Dedifferentiated amniotic fluid mesenchymal stem cell (primary cell): ENCODE measurements around the gene MRPS17.
"Not testable (repeated sequence)": the region's sequence is repeated elsewhere in the genome, so short reads cannot be mapped to it uniquely, and the experiment has no call there.

Source experiments
- DNase-seq: peaks from one replicate; pipeline ENCODE4 v3.0.0-alpha.2; 2016; ENCODE audit errors: extremely low spot score

MRPS17 gene

DNA sequence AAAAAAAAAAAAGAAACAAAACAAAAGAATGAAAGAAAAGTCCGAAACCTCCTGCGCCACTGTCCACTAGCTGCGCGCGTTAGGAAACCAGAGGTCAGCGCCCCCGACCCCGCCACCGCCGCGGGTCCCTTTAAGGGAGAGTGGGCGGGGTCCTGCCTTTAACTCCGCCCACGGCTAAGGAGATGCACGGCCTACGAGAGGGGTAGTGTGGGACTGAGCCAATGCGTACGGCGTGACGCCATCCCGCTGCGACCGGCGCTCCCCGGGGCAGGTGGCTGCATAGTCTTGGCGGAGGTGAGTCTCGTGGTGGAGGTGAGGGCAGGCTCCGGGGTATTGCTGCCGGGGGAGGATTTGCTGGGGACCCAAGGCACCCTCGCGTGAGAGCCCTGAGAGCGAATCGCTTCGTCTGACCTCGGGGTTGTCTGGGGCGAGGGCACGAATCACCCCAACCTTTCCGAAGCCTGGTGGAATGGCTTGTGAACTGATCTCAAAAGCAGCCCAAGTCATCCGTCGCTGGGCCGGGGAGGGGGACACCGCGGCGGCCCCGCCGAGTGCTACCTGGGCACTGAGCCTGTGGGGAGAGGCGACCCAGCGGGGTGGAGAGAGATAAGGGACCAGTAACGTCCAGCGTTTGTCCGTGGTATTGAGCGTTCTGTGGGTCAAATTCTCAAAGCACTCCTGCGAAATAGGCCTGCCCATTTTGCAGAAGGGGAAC is at the start of gene MRPS17:
MRPS17 (plus strand) TSS at position 241 of the 715 bp plus-strand sequence. CDS start 1,319 bp downstream, outside the sequence.
- peak; percentile 80 for DNase-seq

GRCh38 chr7:55903985-55904759 is 47.5 kb upstream of the MRPS17 start:
- no peak for DNase-seq

DNA sequence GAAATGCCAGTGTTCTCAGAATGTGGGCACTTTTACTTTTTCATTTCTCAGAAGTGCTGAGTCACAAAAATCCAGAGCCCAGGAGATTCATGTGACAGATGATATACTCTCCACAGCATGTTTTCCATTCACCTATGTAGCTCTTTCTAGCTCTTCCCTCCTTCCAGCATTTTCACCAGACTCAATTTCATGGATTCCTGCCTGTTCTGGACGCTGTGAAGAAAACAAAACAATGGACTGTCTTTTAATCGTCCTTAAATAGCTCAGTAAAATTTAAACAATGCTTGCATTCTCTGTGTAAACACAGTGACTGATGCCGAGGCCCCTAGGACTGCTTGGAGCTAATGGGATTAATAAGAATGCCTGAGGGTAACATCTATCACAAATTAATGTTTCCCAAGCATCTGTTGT is 38.9 kb upstream of the MRPS17 start:
- no peak for DNase-seq

DNA sequence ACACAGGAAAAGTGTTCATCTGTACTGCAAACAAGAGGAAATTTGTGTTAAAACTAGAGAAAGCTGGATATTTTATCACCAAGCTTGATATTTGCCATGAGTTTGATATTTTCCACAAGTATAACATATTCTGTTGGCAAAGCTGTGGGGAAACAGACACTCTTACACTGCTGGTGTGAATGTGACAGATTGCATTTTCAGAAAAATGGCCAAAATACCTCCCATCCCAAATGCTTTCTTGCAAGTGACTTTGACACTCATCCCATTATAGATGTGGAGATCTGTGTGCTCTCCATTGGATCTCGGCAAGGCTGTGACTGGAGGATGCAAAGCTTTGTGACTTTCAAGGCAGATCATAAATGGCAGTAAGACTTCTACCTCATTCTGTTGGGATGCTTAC is 33.9 kb upstream of the MRPS17 start:
- no peak for DNase-seq

DNA sequence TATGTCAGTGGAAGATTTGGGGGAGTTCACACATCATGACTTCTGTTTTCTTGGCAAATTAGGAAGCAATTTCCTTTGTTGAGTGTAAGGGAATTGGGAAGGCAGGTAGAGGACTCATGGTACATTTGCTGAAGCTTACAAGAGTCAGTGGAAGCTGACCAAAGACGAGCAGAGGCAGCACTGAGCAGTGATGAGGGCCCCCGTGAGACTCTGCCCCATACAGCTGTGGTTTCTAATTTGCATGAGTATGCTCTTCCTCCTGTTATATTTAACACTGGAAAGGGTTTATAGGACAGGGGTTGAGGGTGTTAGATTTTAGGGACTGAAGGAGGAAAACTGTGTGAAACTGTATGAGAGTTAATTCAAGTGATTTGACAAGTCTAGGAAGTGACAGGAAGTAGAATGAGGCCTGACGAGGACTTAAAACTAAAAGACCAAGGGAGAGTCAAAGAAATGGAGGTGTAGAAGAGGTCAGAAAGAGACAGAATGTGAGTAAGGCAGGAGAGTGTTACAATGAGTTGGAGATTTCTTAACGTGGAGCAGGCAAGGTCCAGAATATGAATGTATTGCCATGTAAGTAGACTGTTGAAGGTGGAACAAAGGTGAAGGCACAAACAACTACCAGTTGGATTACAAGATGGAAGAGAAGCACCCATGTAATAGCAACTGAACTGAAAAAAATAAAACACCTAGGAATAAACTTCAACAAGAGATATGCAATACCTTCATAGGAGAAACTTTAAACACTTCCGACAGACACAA is 23.5 kb upstream of the MRPS17 start:
- no peak for DNase-seq

DNA sequence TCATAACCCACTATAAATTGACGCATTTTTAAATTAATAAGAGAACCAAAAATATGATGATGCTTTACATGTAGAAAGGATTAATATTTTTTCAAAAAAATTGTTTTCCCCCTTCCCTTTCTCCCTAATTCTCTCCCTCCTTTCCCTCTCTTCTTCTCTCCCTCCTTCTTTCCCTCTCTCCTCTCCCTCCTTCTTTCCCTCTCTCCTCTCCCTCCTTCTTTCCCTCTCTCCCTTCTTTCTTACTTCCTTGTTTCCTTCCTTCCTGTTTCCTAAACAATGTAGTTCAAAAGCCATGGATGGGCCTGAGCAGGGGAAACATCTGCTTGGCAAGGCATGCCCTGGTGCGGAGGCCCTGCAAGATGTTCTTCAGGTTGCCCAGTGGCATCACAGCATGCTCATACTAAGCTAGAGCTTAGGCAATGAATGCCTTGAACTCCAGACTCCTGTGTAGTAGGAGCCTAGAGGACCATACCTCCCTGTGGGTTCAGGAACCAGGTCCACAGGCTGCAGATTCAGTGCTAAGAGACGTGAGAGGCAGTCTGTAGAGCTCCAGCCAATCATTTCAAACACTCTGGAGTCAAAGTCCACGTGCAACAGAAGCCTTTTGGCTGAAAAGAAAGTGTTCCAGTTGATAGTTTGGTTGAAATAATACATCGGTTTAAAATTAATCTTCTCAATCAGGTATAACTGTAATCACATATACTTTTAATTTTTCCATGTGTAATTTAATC is 20.1 kb upstream of the MRPS17 start:
- no peak for DNase-seq

DNA sequence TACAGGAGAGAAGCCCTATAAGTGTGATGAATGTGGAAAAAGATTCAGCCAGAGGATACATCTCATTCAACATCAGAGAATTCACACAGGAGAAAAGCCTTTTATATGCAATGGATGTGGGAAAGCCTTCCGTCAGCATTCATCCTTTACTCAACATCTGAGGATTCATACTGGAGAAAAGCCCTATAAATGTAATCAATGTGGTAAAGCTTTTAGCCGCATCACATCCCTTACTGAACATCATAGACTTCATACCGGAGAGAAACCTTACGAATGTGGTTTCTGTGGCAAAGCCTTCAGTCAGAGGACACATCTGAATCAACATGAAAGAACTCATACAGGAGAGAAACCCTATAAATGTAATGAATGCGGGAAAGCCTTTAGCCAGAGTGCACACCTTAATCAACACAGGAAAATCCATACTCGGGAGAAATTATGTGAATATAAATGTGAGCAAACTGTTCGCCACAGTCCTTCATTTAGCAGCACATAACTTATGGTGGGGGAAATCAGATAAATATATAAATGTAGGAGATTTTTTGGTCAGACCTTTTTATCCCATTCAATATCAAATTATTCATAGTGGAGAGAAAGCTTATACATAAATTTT is 12.1 kb upstream of the MRPS17 start:
- DNase-seq: no peak

- no peak for DNase-seq
Observed at GRCh38 chr7:55946545-55946944, 5.1 kb upstream of the MRPS17 start.

DNA sequence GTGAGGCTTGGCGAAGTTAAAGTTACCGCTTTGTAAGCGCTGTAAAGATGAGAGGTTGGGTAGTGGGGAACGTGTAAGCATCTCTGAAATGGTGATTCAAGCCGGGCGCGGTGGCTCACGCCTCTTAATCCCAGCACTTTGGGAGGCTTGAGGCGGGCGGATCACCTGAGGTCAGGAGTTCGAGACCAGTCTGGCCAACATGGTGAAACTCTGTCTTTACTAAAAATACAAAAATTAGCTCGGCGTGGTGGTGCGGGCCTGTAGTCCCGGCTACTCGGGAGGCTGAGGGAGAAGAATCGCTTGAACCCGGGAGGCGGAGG is 635 bp downstream of the MRPS17 start:
- not testable (repeated sequence) for DNase-seq

DNA sequence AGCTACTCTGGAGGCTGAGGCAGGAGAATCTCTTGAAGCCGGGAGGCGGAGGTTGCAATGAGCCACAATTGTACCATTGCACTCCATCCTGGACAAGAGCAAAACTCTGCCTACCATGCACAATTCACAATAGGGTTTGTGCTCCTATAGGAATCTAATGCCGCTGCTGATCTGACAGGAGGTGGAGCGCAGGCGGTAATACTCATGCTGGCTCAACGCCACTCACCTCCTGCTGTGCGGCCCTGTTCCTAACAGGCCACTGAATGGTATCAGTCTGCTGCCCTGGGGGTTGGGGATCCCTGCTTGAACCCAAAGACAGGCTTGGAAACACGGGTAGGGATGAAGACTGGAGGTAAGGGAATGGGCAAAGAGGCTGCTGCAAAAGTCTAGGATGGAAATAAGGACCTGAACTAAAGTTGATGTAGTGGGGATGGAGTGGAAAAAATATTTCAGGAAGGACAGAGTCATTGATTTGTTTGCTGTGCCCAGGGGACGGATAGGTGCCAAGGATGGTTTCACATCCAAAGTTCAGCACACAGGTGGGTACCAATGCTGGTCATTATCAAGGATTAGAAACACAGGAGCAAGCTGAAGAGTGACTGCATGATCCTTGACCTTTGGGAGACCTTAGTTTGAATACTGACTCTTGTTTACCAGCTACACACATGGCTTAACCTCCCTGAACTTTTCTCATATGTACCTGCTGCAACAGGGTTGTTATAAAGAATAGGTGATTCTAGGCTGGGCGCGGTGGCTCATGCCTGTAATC is 2.2 kb downstream of the MRPS17 start:
- DNase-seq: no peak

GRCh38 chr7:55957190-55957589 is 5.5 kb downstream of the MRPS17 start:
- DNase-seq: no peak

- DNase-seq: no peak
Observed at GRCh38 chr7:55962014-55962413, 10.3 kb downstream of the MRPS17 start.

GRCh38 chr7:55963584-55964168 is 12.0 kb downstream of the MRPS17 start:
- no peak for DNase-seq

DNA sequence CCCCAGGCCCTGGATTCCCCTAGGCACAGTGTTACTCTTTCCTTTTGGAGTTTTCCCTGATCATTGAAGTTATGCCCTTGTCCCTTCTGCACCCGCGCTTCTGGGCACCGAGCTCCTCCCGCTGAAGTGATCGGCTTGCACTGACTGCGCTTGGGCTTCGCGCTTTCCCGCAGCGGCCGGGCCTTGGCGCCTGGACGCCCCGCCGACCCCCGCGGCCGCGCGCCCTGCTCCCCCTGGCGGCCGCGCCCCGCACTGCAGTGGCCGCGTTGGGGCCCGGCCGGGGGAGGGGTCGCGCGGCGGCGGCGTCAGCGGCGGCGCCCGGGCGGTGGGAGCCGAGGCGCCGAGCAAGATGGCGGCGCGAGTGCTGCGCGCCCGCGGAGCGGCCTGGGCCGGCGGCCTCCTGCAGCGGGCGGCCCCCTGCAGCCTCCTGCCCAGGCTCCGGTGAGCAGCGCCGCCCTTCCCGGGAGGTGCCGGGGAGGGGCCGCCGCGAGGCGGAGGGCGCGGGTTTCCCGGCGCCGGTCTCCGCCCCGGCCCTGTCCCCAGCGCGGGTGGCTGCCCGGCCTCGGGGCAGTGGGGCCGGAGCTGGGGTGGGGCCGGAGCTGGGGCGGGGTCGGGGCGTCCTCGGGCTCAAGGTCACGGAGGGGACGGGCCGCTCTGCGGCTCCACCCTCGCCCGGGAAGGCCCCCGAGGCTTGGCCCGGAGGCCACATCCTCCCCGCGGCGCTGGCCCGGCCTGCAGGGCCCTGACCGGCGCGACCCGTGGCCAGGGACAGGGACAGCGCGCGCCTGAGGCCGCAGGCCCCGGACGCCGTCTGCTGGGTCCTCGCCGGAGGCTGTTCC is 12.8 kb downstream of the MRPS17 start, which contains the start of gene NIPSNAP2:
NIPSNAP2 (plus strand) TSS at position 325 of the 839 bp plus-strand sequence; CDS start at position 350, 25 bp downstream.
- peak; percentile 25 for DNase-seq

GRCh38 chr7:55965100-55965470 is 13.4 kb downstream of the MRPS17 start:
- peak; percentile 15 for DNase-seq

DNA sequence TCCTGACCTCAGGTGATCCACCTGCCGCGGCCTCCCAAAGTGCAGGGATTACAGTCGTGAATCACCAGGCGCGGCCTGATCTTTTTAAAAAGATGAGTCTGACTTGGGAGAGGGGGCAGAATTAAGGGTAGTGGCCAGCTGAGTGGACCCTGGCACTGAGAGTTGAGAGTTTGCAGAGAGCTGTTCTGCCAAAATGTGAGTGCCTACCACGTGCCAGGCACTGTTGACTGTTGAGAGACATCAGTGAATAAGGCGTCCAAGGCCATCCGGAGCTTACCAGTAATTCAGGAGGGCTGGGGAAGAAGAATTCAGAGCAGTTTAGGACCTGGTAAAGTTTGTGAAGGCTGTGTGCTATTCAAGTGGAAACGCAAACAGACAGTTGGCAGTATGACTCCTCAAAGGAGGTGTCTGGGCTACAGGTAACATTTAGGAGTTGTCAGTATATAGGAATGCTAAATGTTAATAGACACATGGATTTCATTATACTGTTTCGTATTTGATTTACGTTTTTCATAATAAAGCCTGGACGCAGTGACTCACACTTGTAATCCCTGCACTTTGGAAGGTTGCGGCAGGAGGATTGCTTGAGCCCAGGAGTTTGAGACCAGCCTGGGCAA is 14.2 kb downstream of the MRPS17 start:
- DNase-seq: peak; percentile 61

GRCh38 chr7:55966851-55967250 is 15.2 kb downstream of the MRPS17 start:
- no peak for DNase-seq

DNA sequence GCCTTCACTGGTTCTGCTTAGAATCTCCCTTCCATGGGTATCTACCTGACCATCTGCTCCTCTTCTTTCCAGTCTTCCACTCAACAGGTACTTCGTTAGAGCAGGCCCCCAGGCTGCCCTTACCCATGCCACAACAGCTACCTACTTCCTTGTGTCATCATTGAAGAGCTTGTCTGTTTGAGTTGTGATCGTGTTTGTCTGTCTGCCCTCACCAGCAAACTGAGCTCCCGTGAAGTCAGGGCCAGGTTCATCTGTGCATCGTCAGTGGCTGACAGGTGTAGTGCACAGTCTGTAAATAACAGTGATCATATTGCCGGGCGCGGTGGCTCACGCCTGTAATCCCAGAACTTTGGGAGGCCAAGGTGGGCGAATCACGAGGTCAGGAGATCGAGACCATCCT is 17.7 kb downstream of the MRPS17 start:
- no peak for DNase-seq

DNA sequence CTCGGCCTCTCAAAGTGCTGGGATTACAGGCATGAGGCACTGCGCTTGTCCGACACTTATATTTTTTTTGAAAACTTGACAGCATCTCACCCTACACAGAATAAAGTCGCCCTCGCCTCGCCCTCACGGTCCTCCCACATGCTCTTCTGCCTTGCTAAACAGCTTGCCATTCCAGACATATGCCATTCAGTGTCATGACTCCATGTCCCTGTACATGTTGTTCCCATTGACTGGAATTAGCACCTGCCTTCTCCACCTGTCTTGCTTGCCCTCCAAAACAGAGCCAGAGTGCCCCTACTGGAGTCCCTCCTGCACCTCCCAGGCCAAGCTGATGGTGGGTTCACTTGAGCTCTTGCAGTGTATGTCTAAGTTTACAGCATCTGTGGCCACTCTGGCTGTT is 18.9 kb downstream of the MRPS17 start:
- DNase-seq: no peak
